Right lung (tissue), 5 donors: ENCODE results near the gene CX3CR1. TPM values are rescaled to one million over a fixed set of nuclear protein-coding genes. Genes with fewer than 3 reads are reported as not detected.

Experiments used
- DNase-seq, 2 donors: peaks; one replicate each; pipeline ENCODE4 v3.0.0-alpha.2; 2013
- polyA plus RNA-seq, 5 donors: library from polyadenylated mRNA; unstranded; fragments of 120-200 nt; gene quantifications; one replicate each; pipeline versions ENCODE4 v1.2.1 to v1.2.3, GENCODE V29; 2013; ENCODE audit warnings: inconsistent platforms in 1 of 5, low replicate concordance in 1 of 5; ENCODE audit not compliant: insufficient read length in 5 of 5, insufficient read depth in 1 of 5

The CX3CR1 gene
- polyA plus RNA-seq, 5 donors, result 2.1 to 5.4 (median 4.0) TPM

- no peak for DNase-seq
Measured at GRCh38 chr3:39222939-39223338, 56.9 kb downstream of the CX3CR1 start.

GRCh38 chr3:39222462-39222861 is 57.4 kb downstream of the CX3CR1 start:
- no peak for DNase-seq

GRCh38 chr3:39221141-39221530 is 58.7 kb downstream of the CX3CR1 start:
- DNase-seq, result no peak

- DNase-seq, result no peak
Measured at GRCh38 chr3:39220407-39221140, 59.3 kb downstream of the CX3CR1 start.

GRCh38 chr3:39219702-39220101 is 60.1 kb downstream of the CX3CR1 start:
- no peak for DNase-seq

- DNase-seq, result no peak
Measured at GRCh38 chr3:39216176-39216790, 63.6 kb downstream of the CX3CR1 start.

GRCh38 chr3:39213613-39214012 is 66.2 kb downstream of the CX3CR1 start:
- no peak for DNase-seq

Other genes with a start within 250 kb of the CX3CR1 start
- gene SCN11A, start 228.1 kb downstream of the CX3CR1 start, polyA plus RNA-seq, result 1 to 10 TPM in 1 of 5 donors, under 1 TPM in 4; 0.67 to 1.1 (median 0.88) TPM
- 10 to 100 TPM; 45.2 to 90.9 (median 84.8) TPM for gene WDR48, start 228.0 kb downstream of the CX3CR1 start, polyA plus RNA-seq
- 10 to 100 TPM; 52.8 to 72.8 (median 71.8) TPM for gene GORASP1, start 172.4 kb downstream of the CX3CR1 start, polyA plus RNA-seq
- 10 to 100 TPM; 10.5 to 19.0 (median 15.6) TPM for gene TTC21A, start 172.4 kb downstream of the CX3CR1 start, polyA plus RNA-seq
- 10 to 100 TPM in 2 of 5 donors, 1 to 10 TPM in 3; 6.8 to 17.2 (median 9.9) TPM for gene CSRNP1, start 126.4 kb downstream of the CX3CR1 start, polyA plus RNA-seq
- 1 to 10 TPM in 1 of 5 donors, under 1 TPM in 4; 0.08 to 6.5 (median 0.09) TPM for gene XIRP1, start 87.4 kb downstream of the CX3CR1 start, polyA plus RNA-seq
- not detected for gene CCR8, start 49.7 kb upstream of the CX3CR1 start, polyA plus RNA-seq
- 10 to 100 TPM; 35.7 to 44.0 (median 38.8) TPM for gene SLC25A38, start 103.3 kb upstream of the CX3CR1 start, polyA plus RNA-seq
- 1,000 to 10,000 TPM; 1,704 to 2,078 (median 2,000) TPM for gene RPSA, start 126.7 kb upstream of the CX3CR1 start, polyA plus RNA-seq
- gene MOBP, start 187.6 kb upstream of the CX3CR1 start, polyA plus RNA-seq, result under 1 TPM; 0.16 to 0.60 (median 0.26) TPM